ENCODE data around the gene KIF3B. TPM values are rescaled to one million over a fixed set of nuclear protein-coding genes. Genes with fewer than 3 reads are reported as not detected.

KIF3B gene
- total and polyA plus RNA-seq, 10 of the 15 experiments (the other 5 are each of a cell fraction or from before 2014, with no cell fraction given), result 7.4 to 37.3 (median 25.9) TPM

- TF ChIP-seq NBN (IDR thresholded peaks at IDR 0.05) (0 out of 2 replicates have a peak, but pooled peaks have one; percentile 25), CBX5 (IDR thresholded peaks at IDR 0.05; ENCODE audit: low read depth) (no peak), NR2F1 (conservative IDR thresholded peaks at IDR 0.05) (peak; percentile 26; the same call in 1 of the 2 replicates), ETV6 (conservative IDR thresholded peaks at IDR 0.05 in 1 of 2, IDR thresholded peaks at IDR 0.05 in 1 of 2; ENCODE audit: borderline replicate concordance in 1 of 2, low read depth in 1 of 2) (peak in 1 of 2 experiments; percentile 56; a peak in 1 of 4 replicates), IRF4 (IDR thresholded peaks at IDR 0.05; ENCODE audit: low read depth, low read length) (peak; percentile 96), MTA2 (IDR thresholded peaks at IDR 0.05; ENCODE audit: low read depth) (peak; percentile 61), IKZF2 (IDR thresholded peaks at IDR 0.05) (peak; percentile 76 to 78), POU2F2 (IDR thresholded peaks at IDR 0.05; ENCODE audit: borderline replicate concordance, low read depth, low read length) (peak; percentile 45; the same call in 1 of the 3 replicates), FOXM1 (IDR thresholded peaks at IDR 0.05; ENCODE audit: low read depth, low read length) (0 out of 2 replicates have a peak, but pooled peaks have one; percentile 26), DPF2 (IDR thresholded peaks at IDR 0.05) (peak; percentile 77), IKZF1 (conservative IDR thresholded peaks at IDR 0.05) (peak; percentile 65), SUZ12 (IDR thresholded peaks at IDR 0.05; ENCODE audit: unreplicated experiment) (no peak), FOXK2 (IDR thresholded peaks at IDR 0.05) (no peak), RELA (IDR thresholded peaks at IDR 0.05; ENCODE audit: borderline replicate concordance, partially characterized antibody) (no peak), PAX5 (IDR thresholded peaks at IDR 0.05; ENCODE audit: borderline replicate concordance, low read depth, low read length) (peak; percentile 52; the same call in 1 of the 2 replicates), NRF1 (conservative IDR thresholded peaks at IDR 0.05; ENCODE audit: low read depth, low read length) (no peak), SKIL (IDR thresholded peaks at IDR 0.05; ENCODE audit: low read depth, poor library complexity, severe bottlenecking) (peak; percentile 24), RUNX3 (IDR thresholded peaks at IDR 0.05; ENCODE audit: low read length) (peak; percentile 76), TBL1XR1 (IDR thresholded peaks at IDR 0.05; ENCODE audit: low read depth, low read length) (no peak), EED (IDR thresholded peaks at IDR 0.05; ENCODE audit: low read depth) (peak; percentile 84), GABPA (IDR thresholded peaks at IDR 0.05; ENCODE audit: low read depth) (0 out of 2 replicates have a peak, but pooled peaks have one; percentile 17), MYB (IDR thresholded peaks at IDR 0.05; ENCODE audit: borderline replicate concordance, low read depth, low read length) (no peak), CREM (IDR thresholded peaks at IDR 0.05; ENCODE audit: low read depth) (peak; percentile 46; the same call in 1 of the 2 replicates), MTA3 (IDR thresholded peaks at IDR 0.05; ENCODE audit: borderline replicate concordance, low read length) (no peak; the same call in 1 of the 2 replicates), WRNIP1 (IDR thresholded peaks at IDR 0.05; ENCODE audit: borderline replicate concordance, low read depth, low read length) (no peak)
- TF ChIP-seq, protein P1, sequence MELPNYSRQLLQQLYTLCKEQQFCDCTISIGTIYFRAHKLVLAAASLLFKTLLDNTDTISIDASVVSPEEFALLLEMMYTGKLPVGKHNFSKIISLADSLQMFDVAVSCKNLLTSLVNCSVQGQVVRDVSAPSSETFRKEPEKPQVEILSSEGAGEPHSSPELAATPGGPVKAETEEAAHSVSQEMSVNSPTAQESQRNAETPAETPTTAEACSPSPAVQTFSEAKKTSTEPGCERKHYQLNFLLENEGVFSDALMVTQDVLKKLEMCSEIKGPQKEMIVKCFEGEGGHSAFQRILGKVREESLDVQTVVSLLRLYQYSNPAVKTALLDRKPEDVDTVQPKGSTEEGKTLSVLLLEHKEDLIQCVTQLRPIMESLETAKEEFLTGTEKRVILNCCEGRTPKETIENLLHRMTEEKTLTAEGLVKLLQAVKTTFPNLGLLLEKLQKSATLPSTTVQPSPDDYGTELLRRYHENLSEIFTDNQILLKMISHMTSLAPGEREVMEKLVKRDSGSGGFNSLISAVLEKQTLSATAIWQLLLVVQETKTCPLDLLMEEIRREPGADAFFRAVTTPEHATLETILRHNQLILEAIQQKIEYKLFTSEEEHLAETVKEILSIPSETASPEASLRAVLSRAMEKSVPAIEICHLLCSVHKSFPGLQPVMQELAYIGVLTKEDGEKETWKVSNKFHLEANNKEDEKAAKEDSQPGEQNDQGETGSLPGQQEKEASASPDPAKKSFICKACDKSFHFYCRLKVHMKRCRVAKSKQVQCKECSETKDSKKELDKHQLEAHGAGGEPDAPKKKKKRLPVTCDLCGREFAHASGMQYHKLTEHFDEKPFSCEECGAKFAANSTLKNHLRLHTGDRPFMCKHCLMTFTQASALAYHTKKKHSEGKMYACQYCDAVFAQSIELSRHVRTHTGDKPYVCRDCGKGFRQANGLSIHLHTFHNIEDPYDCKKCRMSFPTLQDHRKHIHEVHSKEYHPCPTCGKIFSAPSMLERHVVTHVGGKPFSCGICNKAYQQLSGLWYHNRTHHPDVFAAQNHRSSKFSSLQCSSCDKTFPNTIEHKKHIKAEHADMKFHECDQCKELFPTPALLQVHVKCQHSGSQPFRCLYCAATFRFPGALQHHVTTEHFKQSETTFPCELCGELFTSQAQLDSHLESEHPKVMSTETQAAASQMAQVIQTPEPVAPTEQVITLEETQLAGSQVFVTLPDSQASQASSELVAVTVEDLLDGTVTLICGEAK (IDR thresholded peaks at IDR 0.05; ENCODE audit: borderline replicate concordance), result no peak
These were observed 770 bp downstream of the KIF3B start (continued) for GRCh38 chr20:32278199-32278643.
